ENCODE results near the gene PCDHGB1. TPM values are rescaled to one million over a fixed set of nuclear protein-coding genes. Genes with fewer than 3 reads are reported as not detected.
"Not testable (repeated sequence)": the region's sequence is repeated elsewhere in the genome, so short reads cannot be mapped to it uniquely, and the experiment has no call there.

PCDHGB1 gene
- total RNA-seq, 1 experiment from 2014 or later: 2.0 TPM

DNA sequence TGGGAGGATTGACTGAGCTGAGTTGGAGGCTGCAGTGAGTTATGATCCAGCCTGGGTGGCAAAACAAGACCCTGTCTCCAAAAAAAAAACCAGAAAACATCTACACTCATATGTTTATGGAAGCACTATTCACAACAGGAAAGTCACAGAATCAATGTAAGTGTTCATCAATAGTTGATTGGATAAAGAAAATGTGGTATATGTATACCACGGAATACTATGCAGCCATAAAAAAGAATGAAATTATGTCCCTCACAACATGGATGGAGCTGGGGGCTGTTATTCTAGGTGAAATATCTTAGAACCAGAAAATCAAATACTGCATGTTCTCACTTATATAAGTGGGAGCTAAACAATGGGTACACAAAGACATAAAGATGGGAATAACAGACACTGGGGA, 43.3 kb upstream of the PCDHGB1 start:
- CTCF ChIA-PET: no interaction called here
- no TSS peak for BruUV-seq (replicated peaks)
- Histone ChIP-seq H3K9me3 (ENCODE audit: control insufficient read depth, insufficient read depth, low read depth, low read length) (peaks cover 46% of the 10 kb centered on the region), H3K36me3 (ENCODE audit: control insufficient read depth, insufficient read depth, low read length) (no peaks in the 10 kb centered on the region; the same call in 1 of the 2 replicates), H3K27ac (ENCODE audit: low read length) (no peak overlapping the region), H3K4me1 (ENCODE audit: control insufficient read depth, insufficient read depth, low read length) (no peaks in the 10 kb centered on the region), H3K4me3 (ENCODE audit: low read depth in 2 of 2, low read length in 2 of 2) (no peak overlapping the region), H3K27me3 (ENCODE audit: control insufficient read depth, insufficient read depth, low read length) (no peaks in the 10 kb centered on the region)
- intact Hi-C loops (cut with micrococcal nuclease; ENCODE audit: unreplicated experiment): no loop called here
- no peak for ATAC-seq
- TF ChIP-seq SIN3A (IDR thresholded peaks at IDR 0.05; ENCODE audit: borderline replicate concordance, insufficient read depth, low read depth, low read length) (no peak), TCF7L2 (IDR thresholded peaks at IDR 0.05; ENCODE audit: low read depth, low read length) (no peak), POLR2AphosphoS5 (IDR thresholded peaks at IDR 0.05; ENCODE audit: low read depth, low read length) (no peak)
- TF ChIP-seq, protein P1, sequence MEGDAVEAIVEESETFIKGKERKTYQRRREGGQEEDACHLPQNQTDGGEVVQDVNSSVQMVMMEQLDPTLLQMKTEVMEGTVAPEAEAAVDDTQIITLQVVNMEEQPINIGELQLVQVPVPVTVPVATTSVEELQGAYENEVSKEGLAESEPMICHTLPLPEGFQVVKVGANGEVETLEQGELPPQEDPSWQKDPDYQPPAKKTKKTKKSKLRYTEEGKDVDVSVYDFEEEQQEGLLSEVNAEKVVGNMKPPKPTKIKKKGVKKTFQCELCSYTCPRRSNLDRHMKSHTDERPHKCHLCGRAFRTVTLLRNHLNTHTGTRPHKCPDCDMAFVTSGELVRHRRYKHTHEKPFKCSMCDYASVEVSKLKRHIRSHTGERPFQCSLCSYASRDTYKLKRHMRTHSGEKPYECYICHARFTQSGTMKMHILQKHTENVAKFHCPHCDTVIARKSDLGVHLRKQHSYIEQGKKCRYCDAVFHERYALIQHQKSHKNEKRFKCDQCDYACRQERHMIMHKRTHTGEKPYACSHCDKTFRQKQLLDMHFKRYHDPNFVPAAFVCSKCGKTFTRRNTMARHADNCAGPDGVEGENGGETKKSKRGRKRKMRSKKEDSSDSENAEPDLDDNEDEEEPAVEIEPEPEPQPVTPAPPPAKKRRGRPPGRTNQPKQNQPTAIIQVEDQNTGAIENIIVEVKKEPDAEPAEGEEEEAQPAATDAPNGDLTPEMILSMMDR (IDR thresholded peaks at IDR 0.05): no peak
- TF ChIP-seq, protein P2, sequence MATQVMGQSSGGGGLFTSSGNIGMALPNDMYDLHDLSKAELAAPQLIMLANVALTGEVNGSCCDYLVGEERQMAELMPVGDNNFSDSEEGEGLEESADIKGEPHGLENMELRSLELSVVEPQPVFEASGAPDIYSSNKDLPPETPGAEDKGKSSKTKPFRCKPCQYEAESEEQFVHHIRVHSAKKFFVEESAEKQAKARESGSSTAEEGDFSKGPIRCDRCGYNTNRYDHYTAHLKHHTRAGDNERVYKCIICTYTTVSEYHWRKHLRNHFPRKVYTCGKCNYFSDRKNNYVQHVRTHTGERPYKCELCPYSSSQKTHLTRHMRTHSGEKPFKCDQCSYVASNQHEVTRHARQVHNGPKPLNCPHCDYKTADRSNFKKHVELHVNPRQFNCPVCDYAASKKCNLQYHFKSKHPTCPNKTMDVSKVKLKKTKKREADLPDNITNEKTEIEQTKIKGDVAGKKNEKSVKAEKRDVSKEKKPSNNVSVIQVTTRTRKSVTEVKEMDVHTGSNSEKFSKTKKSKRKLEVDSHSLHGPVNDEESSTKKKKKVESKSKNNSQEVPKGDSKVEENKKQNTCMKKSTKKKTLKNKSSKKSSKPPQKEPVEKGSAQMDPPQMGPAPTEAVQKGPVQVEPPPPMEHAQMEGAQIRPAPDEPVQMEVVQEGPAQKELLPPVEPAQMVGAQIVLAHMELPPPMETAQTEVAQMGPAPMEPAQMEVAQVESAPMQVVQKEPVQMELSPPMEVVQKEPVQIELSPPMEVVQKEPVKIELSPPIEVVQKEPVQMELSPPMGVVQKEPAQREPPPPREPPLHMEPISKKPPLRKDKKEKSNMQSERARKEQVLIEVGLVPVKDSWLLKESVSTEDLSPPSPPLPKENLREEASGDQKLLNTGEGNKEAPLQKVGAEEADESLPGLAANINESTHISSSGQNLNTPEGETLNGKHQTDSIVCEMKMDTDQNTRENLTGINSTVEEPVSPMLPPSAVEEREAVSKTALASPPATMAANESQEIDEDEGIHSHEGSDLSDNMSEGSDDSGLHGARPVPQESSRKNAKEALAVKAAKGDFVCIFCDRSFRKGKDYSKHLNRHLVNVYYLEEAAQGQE (IDR thresholded peaks at IDR 0.05; ENCODE audit: insufficient read depth in 1 of 2, low read depth in 2 of 2, low read length in 1 of 2): no peak
- in situ Hi-C loops (cut with HindIII; ENCODE audit: low pct_unique_long_range_greater_than_20kb, low sequenced_read_pairs): no loop called here
- no peak for DNase-seq (ENCODE audit: low read depth, low spot score)
- POLR2A ChIA-PET: no interaction called here

DNA sequence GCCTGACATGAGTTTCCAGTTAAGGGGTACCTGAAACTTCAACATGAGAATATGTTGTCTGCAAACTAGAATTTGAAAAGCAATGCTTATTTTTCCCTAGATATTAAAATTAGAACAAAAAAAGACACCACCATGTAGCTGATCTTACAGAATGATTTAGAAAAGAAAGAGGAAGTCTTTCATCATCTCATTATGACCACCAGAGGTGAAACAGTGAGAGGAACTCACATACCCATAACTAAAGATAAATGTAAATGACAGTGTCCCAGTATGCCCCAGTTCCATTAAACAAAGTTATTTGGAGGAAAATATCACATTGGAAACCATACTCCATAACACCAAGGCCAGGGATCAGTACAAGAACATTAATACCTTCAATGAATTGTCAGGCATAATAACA, 36.2 kb upstream of the PCDHGB1 start:
- ChIA-PET POLR2A (no interaction called here), CTCF (no interaction called here)
- no peak overlapping the region for H3K27ac ChIP-seq (ENCODE audit: low read length)
- H3K27me3 ChIP-seq (ENCODE audit: control insufficient read depth, insufficient read depth, low read length): no peaks in the 10 kb centered on the region
- in situ Hi-C loops (cut with HindIII; ENCODE audit: low pct_unique_long_range_greater_than_20kb, low sequenced_read_pairs) (no loop called here), intact Hi-C loops (cut with micrococcal nuclease; ENCODE audit: unreplicated experiment) (loop anchor here (10.0 kb wide), 1 partner anchor 49 kb away; no protein-coding TSS in a partner anchor)
- DNase-seq (ENCODE audit: low read depth, low spot score): no peak
- peaks cover 65% of the 10 kb centered on the region for H3K9me3 ChIP-seq (ENCODE audit: control insufficient read depth, insufficient read depth, low read depth, low read length)
- no peak for ATAC-seq
- H3K4me3 ChIP-seq (ENCODE audit: low read depth in 2 of 2, low read length in 2 of 2): no peak overlapping the region
- no TSS peak for BruUV-seq (replicated peaks)
- TF ChIP-seq, protein P2 (IDR thresholded peaks at IDR 0.05; ENCODE audit: insufficient read depth in 1 of 2, low read depth in 2 of 2, low read length in 1 of 2): no peak
- no peaks in the 10 kb centered on the region for H3K4me1 ChIP-seq (ENCODE audit: control insufficient read depth, insufficient read depth, low read length)
- no peaks in the 10 kb centered on the region for H3K36me3 ChIP-seq (ENCODE audit: control insufficient read depth, insufficient read depth, low read length)

DNA sequence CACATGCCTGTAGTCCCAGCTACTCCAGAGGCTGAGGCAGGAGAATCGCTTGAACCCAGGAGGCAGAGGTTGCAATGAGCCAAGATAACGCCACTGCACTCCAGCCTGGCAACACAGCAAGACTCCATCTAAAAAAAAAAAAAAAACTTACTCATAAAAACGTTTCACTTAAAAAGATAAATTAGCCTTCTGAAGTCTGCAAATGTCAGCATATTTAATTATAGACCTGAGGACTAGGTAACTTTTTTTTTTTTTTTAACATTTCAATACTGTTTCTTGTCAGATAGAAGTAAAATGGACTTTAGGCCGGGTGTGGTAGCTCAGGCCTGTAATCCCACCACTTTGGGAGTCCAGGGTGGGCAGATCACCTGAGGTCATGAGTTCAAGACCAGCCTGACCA, 32.9 kb upstream of the PCDHGB1 start:
- BruUV-seq (replicated peaks); CTCF ChIA-PET; H3K27me3 ChIP-seq (ENCODE audit: control insufficient read depth, insufficient read depth, low read length); H3K36me3 ChIP-seq (ENCODE audit: control insufficient read depth, insufficient read depth, low read length); H3K4me3 ChIP-seq (ENCODE audit: low read depth in 2 of 2, low read length in 2 of 2); ATAC-seq; DNase-seq (ENCODE audit: low read depth, low spot score); H3K27ac ChIP-seq (ENCODE audit: low read length); H3K4me1 ChIP-seq (ENCODE audit: control insufficient read depth, insufficient read depth, low read length); in situ Hi-C loops (cut with HindIII; ENCODE audit: low pct_unique_long_range_greater_than_20kb, low sequenced_read_pairs): not testable (repeated sequence)
- H3K9me3 ChIP-seq (ENCODE audit: control insufficient read depth, insufficient read depth, low read depth, low read length): peaks cover 64% of the 10 kb centered on the region
- intact Hi-C loops (cut with micrococcal nuclease; ENCODE audit: unreplicated experiment): loop anchor here (10.0 kb wide), 1 partner anchor 52 kb away; no protein-coding TSS in a partner anchor
- POLR2A ChIA-PET: interaction anchor here (0.6 kb wide), 2 partner anchors 57 to 1673 kb away, joined by 3 to 4 read pairs; no protein-coding TSS in a partner anchor
